ENCODE data around the gene POP7. TPM values are rescaled to one million over a fixed set of nuclear protein-coding genes. Genes with fewer than 3 reads are reported as not detected.
A peak's percentile ranks its signal among the peaks of the same experiment; 100 is the strongest.

The POP7 gene
- total RNA-seq, 1 donor from 2014 or later = 27.7 TPM

GRCh38 chr7:100673302-100673941 lies 32.5 kb upstream of the POP7 start, which contains the start of gene GNB2:
Gene GNB2, plus strand, starts transcription at chr7:100673740. Its CDS starts 2,526 bp downstream, at chr7:100676266.
- Histone ChIP-seq H3K9me3 (ENCODE audit: control insufficient read depth in 3 of 3, low read length in 3 of 3) (no peaks in the 10 kb centered on the region), H3K27me3 (ENCODE audit: control insufficient read depth in 3 of 3, insufficient read depth in 3 of 3, low read length in 3 of 3) (no peaks in the 10 kb centered on the region), H3K36me3 (ENCODE audit: control insufficient read depth in 3 of 3, insufficient read depth in 3 of 3, low read length in 3 of 3) (peaks cover 19 to 21% (median 20%) of the 10 kb centered on the region in 3 donors), H3K4me3 (ENCODE audit: low read length in 3 of 3) (peak within 1 kb of the TSS; percentile 83 to 90 (median 85)), H3K9ac (ENCODE audit: low read depth in 1 of 3, low read length in 3 of 3) (peak within 1 kb of the TSS; percentile 87 to 95 (median 93)), H3K4me1 (ENCODE audit: control insufficient read depth in 3 of 3, insufficient read depth in 3 of 3, low read length in 3 of 3) (peaks cover 4 to 9% (median 5%) of the 10 kb centered on the region in 3 donors), H3K27ac (ENCODE audit: low read depth, low read length) (peak within 1 kb of the TSS; percentile 98)

GRCh38 chr7:100673942-100674410 lies 31.9 kb upstream of the POP7 start:
- peak overlapping the region; percentile 87 to 95 (median 93) for H3K9ac ChIP-seq (ENCODE audit: low read depth in 1 of 3, low read length in 3 of 3)
- no peaks in the 10 kb centered on the region for H3K27me3 ChIP-seq (ENCODE audit: control insufficient read depth in 3 of 3, insufficient read depth in 3 of 3, low read length in 3 of 3)
- H3K4me1 ChIP-seq (ENCODE audit: control insufficient read depth in 3 of 3, insufficient read depth in 3 of 3, low read length in 3 of 3) = peaks cover 4 to 9% (median 5%) of the 10 kb centered on the region in 3 donors
- peak overlapping the region; percentile 83 to 90 (median 85) for H3K4me3 ChIP-seq (ENCODE audit: low read length in 3 of 3)
- H3K27ac ChIP-seq (ENCODE audit: low read depth, low read length) = peak overlapping the region; percentile 98
- no peaks in the 10 kb centered on the region for H3K9me3 ChIP-seq (ENCODE audit: control insufficient read depth in 3 of 3, low read length in 3 of 3)
- peaks cover 22 to 24% (median 22%) of the 10 kb centered on the region in 3 donors for H3K36me3 ChIP-seq (ENCODE audit: control insufficient read depth in 3 of 3, insufficient read depth in 3 of 3, low read length in 3 of 3)

GRCh38 chr7:100674411-100675104 lies 31.4 kb upstream of the POP7 start:
- peak overlapping the region; percentile 82 to 95 (median 93) for H3K9ac ChIP-seq (ENCODE audit: low read depth in 1 of 3, low read length in 3 of 3)
- no peaks in the 10 kb centered on the region for H3K9me3 ChIP-seq (ENCODE audit: control insufficient read depth in 3 of 3, low read length in 3 of 3)
- peak overlapping the region; percentile 83 to 90 (median 85) for H3K4me3 ChIP-seq (ENCODE audit: low read length in 3 of 3)
- peaks cover 4 to 9% (median 5%) of the 10 kb centered on the region in 3 donors for H3K4me1 ChIP-seq (ENCODE audit: control insufficient read depth in 3 of 3, insufficient read depth in 3 of 3, low read length in 3 of 3)
- peak overlapping the region; percentile 98 for H3K27ac ChIP-seq (ENCODE audit: low read depth, low read length)
- H3K36me3 ChIP-seq (ENCODE audit: control insufficient read depth in 3 of 3, insufficient read depth in 3 of 3, low read length in 3 of 3) = peaks cover 22 to 26% (median 24%) of the 10 kb centered on the region in 3 donors
- no peaks in the 10 kb centered on the region for H3K27me3 ChIP-seq (ENCODE audit: control insufficient read depth in 3 of 3, insufficient read depth in 3 of 3, low read length in 3 of 3)

GRCh38 chr7:100675105-100675451 lies 30.8 kb upstream of the POP7 start:
- H3K9ac ChIP-seq (ENCODE audit: low read depth in 1 of 3, low read length in 3 of 3) = peak overlapping the region; percentile 82 to 95 (median 93)
- H3K4me3 ChIP-seq (ENCODE audit: low read length in 3 of 3) = peak overlapping the region; percentile 83 to 90 (median 85)
- H3K9me3 ChIP-seq (ENCODE audit: control insufficient read depth in 3 of 3, low read length in 3 of 3) = no peaks in the 10 kb centered on the region
- no peaks in the 10 kb centered on the region for H3K27me3 ChIP-seq (ENCODE audit: control insufficient read depth in 3 of 3, insufficient read depth in 3 of 3, low read length in 3 of 3)
- peaks cover 22 to 27% (median 24%) of the 10 kb centered on the region in 3 donors for H3K36me3 ChIP-seq (ENCODE audit: control insufficient read depth in 3 of 3, insufficient read depth in 3 of 3, low read length in 3 of 3)
- H3K27ac ChIP-seq (ENCODE audit: low read depth, low read length) = peak overlapping the region; percentile 98
- peaks cover 5 to 9% (median 6%) of the 10 kb centered on the region in 3 donors for H3K4me1 ChIP-seq (ENCODE audit: control insufficient read depth in 3 of 3, insufficient read depth in 3 of 3, low read length in 3 of 3)

GRCh38 chr7:100675581-100676350 lies 30.2 kb upstream of the POP7 start:
- Histone ChIP-seq H3K27ac (ENCODE audit: low read depth, low read length) (peak overlapping the region; percentile 98), H3K4me3 (ENCODE audit: low read length in 3 of 3) (peak overlapping the region; percentile 54 to 90 (median 68)), H3K9me3 (ENCODE audit: control insufficient read depth in 3 of 3, low read length in 3 of 3) (no peaks in the 10 kb centered on the region), H3K36me3 (ENCODE audit: control insufficient read depth in 3 of 3, insufficient read depth in 3 of 3, low read length in 3 of 3) (peaks cover 22 to 27% (median 24%) of the 10 kb centered on the region in 3 donors), H3K9ac (ENCODE audit: low read depth in 1 of 3, low read length in 3 of 3) (peak overlapping the region in 2 of 3 donors; percentile 54 to 62), H3K4me1 (ENCODE audit: control insufficient read depth in 3 of 3, insufficient read depth in 3 of 3, low read length in 3 of 3) (peaks cover 5 to 9% (median 8%) of the 10 kb centered on the region in 3 donors), H3K27me3 (ENCODE audit: control insufficient read depth in 3 of 3, insufficient read depth in 3 of 3, low read length in 3 of 3) (no peaks in the 10 kb centered on the region)

- no peaks in the 10 kb centered on the region for H3K27me3 ChIP-seq (ENCODE audit: control insufficient read depth in 3 of 3, insufficient read depth in 3 of 3, low read length in 3 of 3)
- H3K36me3 ChIP-seq (ENCODE audit: control insufficient read depth in 3 of 3, insufficient read depth in 3 of 3, low read length in 3 of 3) = peaks cover 25 to 32% (median 30%) of the 10 kb centered on the region in 3 donors
- H3K9me3 ChIP-seq (ENCODE audit: control insufficient read depth in 3 of 3, low read length in 3 of 3) = no peaks in the 10 kb centered on the region
- peak overlapping the region in 2 of 3 donors; percentile 45 to 63 for H3K9ac ChIP-seq (ENCODE audit: low read depth in 1 of 3, low read length in 3 of 3)
- H3K4me1 ChIP-seq (ENCODE audit: control insufficient read depth in 3 of 3, insufficient read depth in 3 of 3, low read length in 3 of 3) = peaks cover 5 to 9% (median 8%) of the 10 kb centered on the region in 3 donors
- H3K27ac ChIP-seq (ENCODE audit: low read depth, low read length) = peak overlapping the region; percentile 98
- peak overlapping the region in 2 of 3 donors; percentile 13 to 24 for H3K4me3 ChIP-seq (ENCODE audit: low read length in 3 of 3)
Measured at GRCh38 chr7:100676501-100677306, 29.2 kb upstream of the POP7 start.

GRCh38 chr7:100677308-100678267 lies 28.3 kb upstream of the POP7 start:
- peaks cover 5 to 9% (median 8%) of the 10 kb centered on the region in 3 donors for H3K4me1 ChIP-seq (ENCODE audit: control insufficient read depth in 3 of 3, insufficient read depth in 3 of 3, low read length in 3 of 3)
- H3K4me3 ChIP-seq (ENCODE audit: low read length in 3 of 3) = no peak overlapping the region
- H3K36me3 ChIP-seq (ENCODE audit: control insufficient read depth in 3 of 3, insufficient read depth in 3 of 3, low read length in 3 of 3) = peaks cover 34 to 39% (median 36%) of the 10 kb centered on the region in 3 donors
- H3K27ac ChIP-seq (ENCODE audit: low read depth, low read length) = no peak overlapping the region
- no peaks in the 10 kb centered on the region for H3K9me3 ChIP-seq (ENCODE audit: control insufficient read depth in 3 of 3, low read length in 3 of 3)
- no peaks in the 10 kb centered on the region for H3K27me3 ChIP-seq (ENCODE audit: control insufficient read depth in 3 of 3, insufficient read depth in 3 of 3, low read length in 3 of 3)
- no peak overlapping the region for H3K9ac ChIP-seq (ENCODE audit: low read depth in 1 of 3, low read length in 3 of 3)

- peaks cover 39 to 47% (median 44%) of the 10 kb centered on the region in 3 donors for H3K36me3 ChIP-seq (ENCODE audit: control insufficient read depth in 3 of 3, insufficient read depth in 3 of 3, low read length in 3 of 3)
- H3K4me1 ChIP-seq (ENCODE audit: control insufficient read depth in 3 of 3, insufficient read depth in 3 of 3, low read length in 3 of 3) = peaks cover 5 to 9% (median 8%) of the 10 kb centered on the region in 3 donors
- H3K4me3 ChIP-seq (ENCODE audit: low read length in 3 of 3) = no peak overlapping the region
- no peak overlapping the region for H3K27ac ChIP-seq (ENCODE audit: low read depth, low read length)
- H3K27me3 ChIP-seq (ENCODE audit: control insufficient read depth in 3 of 3, insufficient read depth in 3 of 3, low read length in 3 of 3) = no peaks in the 10 kb centered on the region
- H3K9me3 ChIP-seq (ENCODE audit: control insufficient read depth in 3 of 3, low read length in 3 of 3) = no peaks in the 10 kb centered on the region
- no peak overlapping the region for H3K9ac ChIP-seq (ENCODE audit: low read depth in 1 of 3, low read length in 3 of 3)
Measured at GRCh38 chr7:100678291-100678984, 27.5 kb upstream of the POP7 start.

Data from skeletal muscle tissue (tissue), 4 donors.